GM12875 (cell line): ENCODE results near the gene SYS1.

Experiments used
- H3K4me3 ChIP-seq: one replicate; pipeline ENCODE4 v1.5.1; 2011; ENCODE audit warnings: low read depth, low read length, control low read depth
- CTCF ChIP-seq: IDR thresholded peaks from 2 replicates; pipeline ENCODE4 v1.5.1; 2011; ENCODE audit warnings: low read depth, mild to moderate bottlenecking, control low read depth, inconsistent platforms, low read length, moderate library complexity, borderline replicate concordance; ENCODE audit not compliant: insufficient read depth

SYS1 gene

GRCh38 chr20:45318948-45319347, 44.0 kb upstream of the SYS1 start:
- TF ChIP-seq CTCF = no peak
- H3K4me3 ChIP-seq = no peak overlapping the region

GRCh38 chr20:45320948-45321595, 41.9 kb upstream of the SYS1 start:
- H3K4me3 ChIP-seq = no peak overlapping the region
- no peak for TF ChIP-seq CTCF

GRCh38 chr20:45322952-45323383, 40.0 kb upstream of the SYS1 start:
- peak; percentile 21; the same call in 1 of the 2 replicates for TF ChIP-seq CTCF

GRCh38 chr20:45323731-45324130, 39.2 kb upstream of the SYS1 start:
- H3K4me3 ChIP-seq = no peak overlapping the region
- TF ChIP-seq CTCF = no peak

More at GRCh38 chr20:45322952-45323383, 40.0 kb upstream of the SYS1 start:
- H3K4me3 ChIP-seq = no peak overlapping the region

- TF ChIP-seq CTCF = no peak
- H3K4me3 ChIP-seq = no peak overlapping the region
These were observed 37.6 kb upstream of the SYS1 start for GRCh38 chr20:45325371-45325770.

GRCh38 chr20:45328451-45328850, 34.5 kb upstream of the SYS1 start:
- no peak for TF ChIP-seq CTCF
- no peak overlapping the region for H3K4me3 ChIP-seq

GRCh38 chr20:45329497-45330319, 33.2 kb upstream of the SYS1 start:
- TF ChIP-seq CTCF = no peak
- no peak overlapping the region for H3K4me3 ChIP-seq
